HG03045 (cell line): ENCODE data around the gene SBF2.

Experiments used
- ATAC-seq: cut with Tn5 transposase; IDR thresholded peaks from one replicate; pipeline ENCODE4 v1.9.1; 2021; ENCODE audit warnings: mild to moderate bottlenecking, moderate library complexity; ENCODE audit not compliant: unreplicated experiment

The SBF2 gene

GRCh38 chr11:10293423-10294289, at the start of gene SBF2:
Gene SBF2 (minus strand): TSS chr11:10294219. CDS start chr11:10294069, 150 bp downstream.
- peak; percentile 44 for ATAC-seq

- no peak for ATAC-seq
Measured at GRCh38 chr11:10338287-10338686, 44.3 kb upstream of the SBF2 start.

DNA sequence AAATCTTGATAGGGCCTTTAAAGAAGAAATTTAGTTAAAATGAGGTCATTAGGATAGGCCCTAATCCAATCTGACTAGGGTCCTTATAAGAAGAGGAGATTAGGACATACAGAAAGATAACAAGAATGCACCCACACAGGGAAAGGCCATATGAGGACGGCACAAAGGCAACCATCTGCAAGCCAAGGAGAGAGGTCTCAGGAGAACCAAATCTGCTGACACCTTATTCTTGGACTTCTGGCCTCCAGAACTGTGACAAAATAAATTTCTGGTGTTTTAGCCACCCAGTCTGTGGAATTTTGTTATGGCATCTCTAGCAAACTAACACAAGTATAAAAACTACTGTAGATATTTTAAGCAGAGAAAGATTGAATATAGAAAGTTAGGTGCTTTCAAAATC, 39.5 kb upstream of the SBF2 start:
- no peak for ATAC-seq

DNA sequence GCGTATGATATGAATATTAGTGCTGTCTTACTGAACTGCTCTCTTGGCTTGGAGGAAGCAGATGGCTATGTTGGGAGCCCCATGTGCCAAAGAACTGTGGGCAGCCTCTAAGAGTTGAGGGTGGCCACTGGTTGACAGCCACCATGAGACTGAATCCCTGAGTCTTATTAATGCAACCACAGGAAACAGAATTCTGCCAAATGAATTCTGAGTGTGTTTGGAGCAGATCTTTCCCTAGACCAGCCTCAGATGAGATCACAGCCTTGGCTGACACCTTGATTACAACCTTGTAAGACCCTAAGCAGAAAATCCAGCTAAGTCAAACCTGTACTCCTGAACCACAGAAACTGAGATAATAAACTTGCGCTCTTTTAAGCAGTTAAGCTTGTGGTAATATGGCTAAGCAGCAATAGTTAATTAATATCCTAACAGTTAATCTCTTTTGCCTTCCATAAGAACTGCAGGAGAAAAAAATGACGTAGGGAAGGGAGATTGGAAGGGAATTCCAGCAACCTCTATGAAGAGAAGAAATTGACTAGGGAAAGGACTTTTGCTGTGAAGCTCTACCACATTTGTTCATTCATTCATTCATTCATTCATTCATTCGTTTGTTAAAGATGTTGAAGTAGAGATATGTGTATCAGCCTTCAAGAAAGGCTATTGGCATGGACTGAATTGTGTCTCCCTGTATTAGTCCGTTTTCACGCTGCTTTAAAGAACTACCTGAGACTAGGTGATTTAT, 37.7 kb upstream of the SBF2 start:
- no peak for ATAC-seq

DNA sequence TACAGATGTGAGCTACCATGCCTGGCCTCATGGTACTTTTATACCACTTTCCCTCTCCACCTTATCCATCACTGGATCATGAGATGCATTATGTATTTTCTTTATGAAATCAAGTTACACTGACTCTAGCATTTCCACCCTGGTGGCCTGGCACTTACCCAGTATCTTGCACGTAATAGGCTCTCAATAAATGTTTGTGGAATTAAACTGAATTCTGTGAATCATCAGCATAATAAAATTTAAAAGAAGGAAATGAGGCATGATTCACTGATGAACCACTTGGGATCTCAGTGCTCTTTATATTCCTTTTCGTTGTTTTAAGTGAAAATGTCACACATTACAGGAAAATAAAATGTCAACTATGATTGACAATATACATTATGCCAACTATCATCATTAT, 35.9 kb upstream of the SBF2 start:
- ATAC-seq: no peak

DNA sequence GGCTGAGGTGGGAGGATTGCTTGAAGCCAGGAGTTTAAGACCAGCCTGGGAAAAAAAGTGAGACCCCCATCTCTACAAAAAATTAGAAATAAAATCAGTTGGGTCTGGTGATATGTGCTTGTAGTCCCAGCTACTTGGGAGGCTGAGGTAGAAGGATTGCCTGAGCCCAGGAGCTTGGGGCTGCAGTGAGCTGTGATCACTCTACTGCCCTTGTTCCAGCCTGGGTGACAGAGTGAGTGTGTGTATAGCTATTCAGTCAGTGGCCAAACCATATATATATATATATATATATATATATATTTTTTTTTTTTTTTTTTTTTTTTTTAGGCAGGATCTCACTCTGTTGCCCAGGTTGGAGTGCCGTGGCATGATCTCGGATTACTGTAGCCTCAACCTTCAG, 35.3 kb upstream of the SBF2 start:
- ATAC-seq: no peak

GRCh38 chr11:10328314-10329098, 34.5 kb upstream of the SBF2 start:
- no peak for ATAC-seq

GRCh38 chr11:10327254-10327653, 33.2 kb upstream of the SBF2 start:
- no peak for ATAC-seq

DNA sequence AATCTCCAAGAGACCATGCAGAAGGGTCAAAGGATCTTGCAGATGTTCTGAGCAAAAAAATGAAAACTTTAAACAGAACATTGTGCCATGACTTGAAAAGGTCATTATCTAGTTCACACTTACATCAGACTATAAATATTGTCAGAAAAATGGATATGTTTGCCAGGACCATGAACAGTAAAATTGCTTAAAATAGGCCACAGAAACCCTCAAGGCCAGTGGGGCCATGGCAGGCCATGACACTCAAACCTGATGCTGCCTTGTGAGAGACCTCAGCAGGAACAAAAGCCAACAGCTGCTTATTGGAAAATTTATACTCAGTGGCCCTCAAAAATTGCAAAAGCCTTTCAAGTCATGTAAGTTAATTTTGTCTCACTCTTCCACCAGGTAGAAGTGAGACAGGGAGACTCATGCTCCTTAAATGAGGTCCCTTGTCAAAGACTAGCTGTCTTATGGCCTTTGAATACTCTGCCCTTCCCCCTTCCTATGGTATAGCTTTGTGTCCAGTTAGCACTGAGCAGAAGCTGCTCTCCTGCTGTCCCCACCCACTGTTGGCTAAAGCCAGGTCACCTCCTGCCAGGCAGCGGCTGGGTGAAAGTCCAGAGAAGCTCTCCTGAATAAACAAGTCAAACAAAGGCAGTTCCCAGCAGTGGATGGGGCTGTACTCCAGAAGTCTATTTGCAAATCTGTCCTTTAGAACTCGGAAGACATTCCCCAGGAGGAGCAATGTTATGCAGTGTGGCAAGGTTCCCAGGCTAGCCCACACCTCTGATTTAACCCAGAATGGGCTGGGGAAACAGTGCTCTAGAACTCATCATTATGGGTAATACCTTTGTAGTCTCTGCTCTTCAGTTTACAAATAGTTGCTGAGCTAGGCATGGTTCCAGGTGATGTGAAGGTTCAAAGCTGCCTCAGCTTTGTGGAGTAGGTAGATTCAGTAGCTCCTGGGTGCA, 32.3 kb upstream of the SBF2 start:
- ATAC-seq: no peak

DNA sequence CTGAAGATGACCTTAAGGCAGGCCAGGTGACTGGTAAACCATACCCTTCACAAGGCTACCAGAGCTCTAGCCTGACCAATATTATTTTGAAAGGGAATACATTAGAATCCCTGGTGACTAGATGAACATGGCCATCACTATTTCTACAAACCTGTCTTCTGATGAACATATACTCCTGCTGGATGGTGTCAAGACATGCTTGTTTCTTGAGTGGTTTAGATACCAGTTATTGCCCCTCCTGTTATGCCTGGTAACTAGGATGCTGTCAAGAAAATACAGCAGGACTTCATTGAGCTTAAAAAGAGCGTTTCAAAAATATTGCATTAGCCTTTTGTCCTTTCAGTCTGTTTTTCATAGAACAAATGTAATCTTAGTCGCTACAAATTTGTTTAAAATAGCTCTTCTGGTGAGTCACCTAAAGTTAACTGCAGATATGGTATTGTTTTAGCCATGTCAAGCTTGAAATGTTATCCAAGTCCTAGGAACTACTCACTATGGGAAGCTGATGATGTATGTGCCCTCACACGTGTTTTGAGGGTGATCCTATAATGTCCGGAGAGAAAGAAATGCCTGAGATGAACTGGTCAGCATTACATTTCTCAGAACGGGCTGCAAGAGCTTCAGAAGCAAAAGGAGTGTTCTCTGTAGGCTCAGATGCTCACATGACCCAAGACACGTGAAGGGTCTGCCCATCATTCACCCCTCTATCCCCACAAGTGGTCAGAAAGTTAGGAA, 31.4 kb upstream of the SBF2 start:
- ATAC-seq: no peak

DNA sequence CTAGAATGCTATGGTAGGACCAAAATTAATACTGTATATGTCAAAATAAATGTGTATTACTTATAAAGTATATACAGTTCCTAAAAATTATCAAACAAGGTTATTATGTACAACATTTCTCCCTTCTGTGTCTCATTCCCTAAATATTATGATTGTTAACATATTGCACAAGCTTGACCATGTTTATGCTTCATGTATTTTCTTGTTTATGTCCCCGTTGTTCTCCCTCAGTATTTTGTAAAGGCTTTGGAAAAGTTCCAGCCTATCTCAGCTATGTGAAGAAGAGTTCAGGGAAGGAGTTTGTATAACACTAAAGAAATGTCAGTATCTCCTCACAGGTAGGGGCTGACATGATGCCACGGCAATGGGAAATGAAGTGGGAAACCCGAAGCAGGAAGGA, 30.5 kb upstream of the SBF2 start:
- no peak for ATAC-seq

DNA sequence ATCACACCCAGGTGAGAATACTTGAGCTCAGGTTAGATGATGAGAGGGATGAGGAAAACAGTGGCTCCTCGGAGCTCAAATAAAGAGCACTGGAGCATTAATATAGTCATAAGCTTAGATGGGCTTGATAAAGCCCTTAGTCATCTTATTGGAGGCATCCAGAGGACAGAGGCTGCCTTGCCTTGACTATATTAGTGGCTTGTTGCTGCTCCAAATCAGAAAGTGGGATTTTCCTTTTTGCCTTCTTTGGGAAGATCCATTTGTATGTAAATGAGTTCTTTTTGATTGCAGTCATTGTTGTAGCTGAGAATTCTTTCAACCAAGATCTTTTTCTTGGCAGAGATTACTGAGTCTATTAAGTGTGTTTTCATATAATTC, 29.8 kb upstream of the SBF2 start:
- ATAC-seq: no peak

- peak; percentile 45 for ATAC-seq
Measured at GRCh38 chr11:10322830-10323792, 29.1 kb upstream of the SBF2 start.

DNA sequence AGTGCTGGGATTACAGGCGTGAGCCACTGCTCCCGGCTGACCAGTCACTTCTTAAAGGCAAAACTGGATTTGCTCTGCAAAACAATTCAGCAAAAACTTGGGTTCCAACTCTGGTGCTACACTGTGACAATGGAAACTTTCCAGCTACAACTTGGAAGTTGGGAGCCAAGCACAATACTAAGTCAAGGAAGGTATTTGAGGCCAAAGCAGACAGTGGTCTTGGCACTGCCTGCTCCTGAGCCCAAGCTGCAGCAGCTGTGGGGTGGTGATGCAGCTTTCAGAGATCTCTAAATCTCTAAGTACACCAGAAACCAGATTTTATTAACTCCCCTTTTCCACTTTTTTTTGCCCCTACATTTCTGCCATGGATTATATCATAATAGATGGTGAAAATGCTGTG, 28.4 kb upstream of the SBF2 start:
- ATAC-seq: no peak

GRCh38 chr11:10320736-10321465, 26.9 kb upstream of the SBF2 start:
- no peak for ATAC-seq

GRCh38 chr11:10319702-10320558, 25.9 kb upstream of the SBF2 start:
- ATAC-seq: no peak

GRCh38 chr11:10318527-10318802, 24.4 kb upstream of the SBF2 start:
- ATAC-seq: no peak
